Measurements from ENCODE around the gene GADL1. TPM values are rescaled to one million over a fixed set of nuclear protein-coding genes. Genes with fewer than 3 reads are reported as not detected.

The GADL1 gene
- total RNA-seq, 1 experiment from 2014 or later: 0.09 TPM

GRCh38 chr3:30760040-30760695, 134.3 kb downstream of the GADL1 start:
- Histone ChIP-seq H3K9ac (ENCODE audit: extremely low read depth, insufficient read length, low read length) (no peak overlapping the region), H3K23ac (ENCODE audit: insufficient read length, low read depth, low read length) (no peak overlapping the region), H3K4me2 (ENCODE audit: insufficient read depth, insufficient read length, low read length) (no peak overlapping the region), H2BK5ac (ENCODE audit: insufficient read length, low read length) (no peak overlapping the region), H3K27ac (ENCODE audit: insufficient read length, low read depth, low read length) (no peak overlapping the region), H3K56ac (ENCODE audit: insufficient read length, low read depth, low read length) (no peak overlapping the region), H4K8ac (replicated peaks; ENCODE audit: insufficient read length, low read depth, low read length) (no peak overlapping the region), H4K91ac (ENCODE audit: insufficient read length, low read depth, low read length) (no peak overlapping the region), H2BK120ac (ENCODE audit: low read depth, low read length, poor library complexity, severe bottlenecking) (no peak overlapping the region), H3K4me1 (ENCODE audit: insufficient read depth, low read length) (no peaks in the 10 kb centered on the region), H3T11ph (ENCODE audit: low read length) (no peak overlapping the region), H3K79me1 (ENCODE audit: insufficient read depth, low read depth, low read length, poor library complexity, severe bottlenecking) (no peaks in the 10 kb centered on the region), H2AK5ac (ENCODE audit: insufficient read length, low read length) (no peak overlapping the region), H3K18ac (ENCODE audit: insufficient read length, low read depth, low read length) (no peak overlapping the region), H3K4ac (ENCODE audit: low read depth, low read length) (no peak overlapping the region), H4K20me1 (ENCODE audit: control insufficient read depth, insufficient read depth, insufficient read length) (no peaks in the 10 kb centered on the region), H3K27me3 (ENCODE audit: insufficient read depth, low read length) (no peaks in the 10 kb centered on the region), H3K14ac (ENCODE audit: insufficient read depth, low read length) (no peak overlapping the region), H3K23me2 (ENCODE audit: insufficient read length, low read depth, low read length, poor library complexity, severe bottlenecking) (no peaks in the 10 kb centered on the region), H2BK20ac (ENCODE audit: low read depth, low read length, poor library complexity, severe bottlenecking) (no peak overlapping the region), H3K9me3 (ENCODE audit: control insufficient read depth, low read depth, low read length) (no peaks in the 10 kb centered on the region), H3K79me2 (ENCODE audit: insufficient read depth, low read length) (no peaks in the 10 kb centered on the region), H4K5ac (ENCODE audit: insufficient read length, low read depth, low read length) (no peak overlapping the region), H2AFZ (ENCODE audit: low read length) (no peak overlapping the region), H2BK12ac (ENCODE audit: insufficient read length, low read depth, low read length) (no peak overlapping the region), H2BK15ac (ENCODE audit: low read depth, low read length) (no peak overlapping the region)
- TF ChIP-seq, protein P1, sequence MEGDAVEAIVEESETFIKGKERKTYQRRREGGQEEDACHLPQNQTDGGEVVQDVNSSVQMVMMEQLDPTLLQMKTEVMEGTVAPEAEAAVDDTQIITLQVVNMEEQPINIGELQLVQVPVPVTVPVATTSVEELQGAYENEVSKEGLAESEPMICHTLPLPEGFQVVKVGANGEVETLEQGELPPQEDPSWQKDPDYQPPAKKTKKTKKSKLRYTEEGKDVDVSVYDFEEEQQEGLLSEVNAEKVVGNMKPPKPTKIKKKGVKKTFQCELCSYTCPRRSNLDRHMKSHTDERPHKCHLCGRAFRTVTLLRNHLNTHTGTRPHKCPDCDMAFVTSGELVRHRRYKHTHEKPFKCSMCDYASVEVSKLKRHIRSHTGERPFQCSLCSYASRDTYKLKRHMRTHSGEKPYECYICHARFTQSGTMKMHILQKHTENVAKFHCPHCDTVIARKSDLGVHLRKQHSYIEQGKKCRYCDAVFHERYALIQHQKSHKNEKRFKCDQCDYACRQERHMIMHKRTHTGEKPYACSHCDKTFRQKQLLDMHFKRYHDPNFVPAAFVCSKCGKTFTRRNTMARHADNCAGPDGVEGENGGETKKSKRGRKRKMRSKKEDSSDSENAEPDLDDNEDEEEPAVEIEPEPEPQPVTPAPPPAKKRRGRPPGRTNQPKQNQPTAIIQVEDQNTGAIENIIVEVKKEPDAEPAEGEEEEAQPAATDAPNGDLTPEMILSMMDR (conservative IDR thresholded peaks at IDR 0.05): no peak
- no peaks in the 10 kb centered on the region; the same call in 1 of the 2 replicates for H3K27me3 Mint-ChIP-seq (ENCODE audit: low read depth)
- H3K27ac Mint-ChIP-seq: no peak overlapping the region
- H3K9me3 Mint-ChIP-seq: no peaks in the 10 kb centered on the region
- H3K4me3 Mint-ChIP-seq: no peak overlapping the region
- DNase-seq: no peak
- H3K36me3 Mint-ChIP-seq (ENCODE audit: insufficient read depth in 1 of 3, low read depth in 3 of 3): no peaks in the 10 kb centered on the region
- no CpG with 5 or more reads among the region's 3 CpGs for WGBS (ENCODE audit: extremely low coverage, insufficient read length, low lambda C conversion rate)
- no peaks in the 10 kb centered on the region for H3K4me1 Mint-ChIP-seq

Measured in H9 (cell line).